Adrenal gland (tissue), 5 donors: ENCODE data around the gene MAPK11.

ENCODE experiments used
- POLR2A ChIP-seq, 2 donors: fragments of 450-650 bp; IDR thresholded peaks; one replicate each; pipeline ENCODE4 v1.6.1; 2017; ENCODE audit warnings: antibody characterized with exemption in 2 of 2, mild to moderate bottlenecking in 2 of 2, moderate library complexity in 1 of 2
- TF ChIP-seq, protein P1 (sequence below), 6 experiments: fragments of 450-650 bp in 4 of 6; fragments of 200-600 bp in 2 of 6; sonication (generic) in 1 of 6; IDR thresholded peaks; 1 replicate in 5 of 6; 2 replicates in 1 of 6; pipeline versions ENCODE4 v1.5.1 to v1.8.0; 2016 to 2021; ENCODE audit warnings: antibody characterized with exemption in 6 of 6, mild to moderate bottlenecking in 2 of 6, moderate library complexity in 1 of 6
- donor health status: DM: no; HTN: no; CAD: no.

DNA sequence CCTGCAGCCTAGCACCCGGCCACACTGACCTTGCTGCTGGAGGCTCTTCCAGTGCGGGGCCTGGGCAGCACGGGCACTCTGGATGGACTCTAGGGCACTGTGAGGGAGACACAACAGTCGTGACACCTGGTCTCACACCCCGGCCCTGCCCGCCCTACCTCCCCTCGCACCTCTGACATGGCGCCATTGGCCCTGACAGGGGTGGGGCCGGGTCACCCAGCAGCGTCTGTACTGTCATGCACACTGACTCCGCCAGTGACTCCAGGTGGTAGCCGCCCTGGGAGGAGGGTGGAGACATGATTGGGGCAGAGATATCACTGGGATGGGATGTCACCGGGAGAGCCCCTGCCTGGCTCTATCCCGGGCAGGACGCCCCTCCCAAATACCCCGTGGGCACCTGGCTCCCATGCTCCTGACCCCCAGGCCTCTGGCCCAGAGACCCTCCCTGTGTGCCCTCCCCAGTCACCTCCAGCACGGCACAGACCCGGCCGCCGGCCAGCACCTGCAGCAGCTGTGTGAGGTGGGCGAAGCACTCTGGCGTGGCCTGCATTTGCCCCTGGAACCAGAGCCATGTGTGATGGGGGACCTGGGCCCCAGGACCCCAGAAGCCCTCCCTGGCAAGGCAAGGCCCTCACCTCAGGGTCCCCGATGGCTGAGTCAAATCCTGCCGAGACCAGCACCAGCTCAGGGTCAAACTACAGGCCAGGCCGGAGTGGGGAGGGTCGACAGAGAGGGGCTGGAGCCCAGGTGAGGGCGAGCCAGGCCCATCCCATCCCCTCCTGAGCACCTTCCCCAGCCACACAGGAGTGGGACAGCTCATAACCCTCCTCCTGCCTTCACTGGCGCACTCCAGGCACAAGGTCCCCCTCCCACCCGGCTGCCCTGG, 21.7 kb downstream of the MAPK11 start:
- TF ChIP-seq, protein P1, sequence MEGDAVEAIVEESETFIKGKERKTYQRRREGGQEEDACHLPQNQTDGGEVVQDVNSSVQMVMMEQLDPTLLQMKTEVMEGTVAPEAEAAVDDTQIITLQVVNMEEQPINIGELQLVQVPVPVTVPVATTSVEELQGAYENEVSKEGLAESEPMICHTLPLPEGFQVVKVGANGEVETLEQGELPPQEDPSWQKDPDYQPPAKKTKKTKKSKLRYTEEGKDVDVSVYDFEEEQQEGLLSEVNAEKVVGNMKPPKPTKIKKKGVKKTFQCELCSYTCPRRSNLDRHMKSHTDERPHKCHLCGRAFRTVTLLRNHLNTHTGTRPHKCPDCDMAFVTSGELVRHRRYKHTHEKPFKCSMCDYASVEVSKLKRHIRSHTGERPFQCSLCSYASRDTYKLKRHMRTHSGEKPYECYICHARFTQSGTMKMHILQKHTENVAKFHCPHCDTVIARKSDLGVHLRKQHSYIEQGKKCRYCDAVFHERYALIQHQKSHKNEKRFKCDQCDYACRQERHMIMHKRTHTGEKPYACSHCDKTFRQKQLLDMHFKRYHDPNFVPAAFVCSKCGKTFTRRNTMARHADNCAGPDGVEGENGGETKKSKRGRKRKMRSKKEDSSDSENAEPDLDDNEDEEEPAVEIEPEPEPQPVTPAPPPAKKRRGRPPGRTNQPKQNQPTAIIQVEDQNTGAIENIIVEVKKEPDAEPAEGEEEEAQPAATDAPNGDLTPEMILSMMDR (IDR thresholded peaks at IDR 0.05) = no peak
- TF ChIP-seq POLR2A (IDR thresholded peaks at IDR 0.05) = no peak
